M059J (cell line): ENCODE data around the gene CFLAR. TPM values are rescaled to one million over a fixed set of nuclear protein-coding genes. Genes with fewer than 3 reads are reported as not detected.
"Not testable (repeated sequence)": the region's sequence is repeated elsewhere in the genome, so short reads cannot be mapped to it uniquely, and the experiment has no call there.

Source experiments
- DNase-seq: peaks from one replicate; pipeline ENCODE4 v3.0.0-alpha.2; 2012; ENCODE audit warnings: low read depth
- total RNA-seq: library from RNA; depleted of rRNA; stranded (reverse); fragments of >200 nt; shearing (Covaris generic); gene quantifications from 2 replicates; pipeline ENCODE4 v1.2.3, GENCODE V29; 2014

Gene CFLAR
- total RNA-seq, 1 experiment from 2014 or later, result 27.0 TPM

GRCh38 chr2:201118961-201119854, 3.2 kb downstream of the CFLAR start:
- peak; percentile 80 for DNase-seq

DNA sequence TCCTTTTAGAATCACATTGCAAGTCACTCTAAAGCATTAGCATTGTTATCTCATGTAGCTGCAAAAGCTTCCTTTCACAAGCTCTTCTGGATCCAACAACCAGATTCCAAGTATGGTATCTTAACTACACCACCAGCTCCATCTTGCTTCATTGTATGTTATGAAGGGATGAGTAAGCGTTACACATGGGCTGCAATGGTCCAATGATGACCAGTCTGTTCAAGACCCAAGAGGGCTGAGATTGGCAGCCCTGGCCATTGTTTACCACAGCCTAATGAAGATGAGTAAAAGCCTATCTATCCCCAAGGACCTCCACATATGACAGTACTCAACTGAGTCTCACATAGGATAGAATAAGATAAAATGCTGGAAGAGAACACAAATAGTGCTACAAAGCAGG, 6.3 kb downstream of the CFLAR start:
- no peak for DNase-seq

DNA sequence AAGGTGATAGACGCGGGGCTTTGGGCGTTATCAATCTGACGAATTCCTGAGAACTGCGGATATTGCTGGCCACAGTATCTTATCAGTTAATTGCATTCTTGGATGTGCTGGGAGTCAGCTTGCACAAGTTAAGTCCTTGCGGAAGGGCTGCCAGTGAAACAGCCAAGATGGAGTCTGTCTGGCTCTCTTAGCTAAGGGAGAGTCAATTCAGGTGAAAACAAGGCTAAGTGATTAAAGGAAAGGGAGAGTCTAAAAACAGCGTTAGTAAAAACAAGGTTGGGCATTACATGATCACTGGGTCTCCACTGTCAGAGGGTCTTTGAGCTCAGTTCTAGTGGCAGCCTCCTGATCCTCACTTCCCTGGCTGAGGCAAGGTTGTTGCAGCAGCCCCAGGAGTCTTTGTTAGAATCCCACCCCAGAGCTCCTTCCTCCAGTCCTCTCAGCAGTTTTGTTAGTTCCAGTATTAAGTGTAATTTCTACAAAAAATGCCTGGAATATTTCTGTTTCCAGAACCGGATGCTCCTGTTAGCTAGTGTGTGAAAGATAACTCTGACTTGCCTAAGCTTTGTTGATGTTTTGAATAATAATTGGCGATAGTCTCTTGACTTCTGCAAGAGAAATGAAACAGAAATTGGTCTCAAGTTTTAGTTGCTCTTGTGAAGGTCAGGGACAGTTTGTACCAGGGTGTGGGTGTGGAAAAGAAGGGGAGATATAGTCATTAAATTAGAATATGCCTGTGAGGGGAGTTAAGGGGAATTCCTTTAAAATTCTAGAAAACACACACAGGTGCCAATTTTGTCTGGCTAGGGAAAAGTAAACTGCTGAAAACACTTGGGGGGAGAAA, 10.6 kb downstream of the CFLAR start:
- peak; percentile 56 for DNase-seq

GRCh38 chr2:201127152-201127511, 11.2 kb downstream of the CFLAR start:
- no peak for DNase-seq

GRCh38 chr2:201127570-201127969, 11.6 kb downstream of the CFLAR start:
- DNase-seq, result peak; percentile 77

DNA sequence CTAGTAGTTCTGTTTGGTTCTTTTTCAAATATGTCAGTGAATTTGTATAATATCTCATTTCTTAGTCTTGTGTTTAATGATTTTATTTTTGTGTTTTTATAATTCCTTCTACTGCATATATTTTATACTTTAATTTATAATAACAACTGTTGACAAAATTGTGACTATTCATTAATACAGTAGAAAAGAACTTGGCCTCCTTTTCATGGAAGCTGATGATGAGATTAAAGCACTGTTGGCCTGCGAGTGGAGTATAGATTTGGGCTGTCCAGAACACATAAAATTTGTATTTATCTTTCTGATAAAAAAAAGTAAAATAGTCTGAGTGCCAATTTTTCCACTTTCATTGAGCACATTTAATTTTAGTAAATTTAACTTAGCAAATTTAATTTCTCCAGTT, 12.1 kb downstream of the CFLAR start:
- no peak for DNase-seq

GRCh38 chr2:201128933-201129505, 13.1 kb downstream of the CFLAR start:
- DNase-seq, result peak; percentile 75

DNA sequence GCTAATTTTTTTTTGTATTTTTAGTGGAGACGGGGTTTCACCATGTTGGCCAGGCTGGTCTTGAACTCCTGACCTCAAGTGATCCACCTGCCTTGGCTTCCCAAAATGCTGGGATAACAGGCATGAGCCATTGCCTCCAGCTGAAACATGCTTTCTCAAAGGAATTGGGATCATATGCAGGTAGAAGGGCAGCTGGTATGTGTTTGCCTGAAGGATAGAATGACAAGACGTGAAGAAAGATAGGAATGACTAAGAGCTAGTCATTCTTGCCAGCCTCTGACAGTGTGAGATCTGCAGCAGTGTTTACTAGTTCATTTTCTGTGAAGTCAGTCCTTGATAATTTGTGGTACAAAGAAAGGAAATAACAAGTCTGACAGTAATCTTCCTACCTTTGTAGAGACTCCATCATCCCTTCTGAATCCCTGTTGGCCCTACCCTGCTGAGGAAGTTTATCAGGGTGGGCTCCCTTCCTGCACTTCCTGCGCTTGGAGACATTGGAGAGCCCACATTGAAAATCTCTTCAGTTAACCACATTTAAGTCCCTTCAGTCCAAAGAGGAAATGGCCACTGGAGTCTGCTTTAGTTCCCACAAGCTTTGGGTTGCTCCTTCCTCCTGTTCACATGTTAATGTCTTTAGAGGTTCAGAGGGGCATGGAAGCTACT, 14.7 kb downstream of the CFLAR start:
- DNase-seq, result peak; percentile 91

GRCh38 chr2:201132518-201132917, 16.6 kb downstream of the CFLAR start:
- DNase-seq, result no peak

DNA sequence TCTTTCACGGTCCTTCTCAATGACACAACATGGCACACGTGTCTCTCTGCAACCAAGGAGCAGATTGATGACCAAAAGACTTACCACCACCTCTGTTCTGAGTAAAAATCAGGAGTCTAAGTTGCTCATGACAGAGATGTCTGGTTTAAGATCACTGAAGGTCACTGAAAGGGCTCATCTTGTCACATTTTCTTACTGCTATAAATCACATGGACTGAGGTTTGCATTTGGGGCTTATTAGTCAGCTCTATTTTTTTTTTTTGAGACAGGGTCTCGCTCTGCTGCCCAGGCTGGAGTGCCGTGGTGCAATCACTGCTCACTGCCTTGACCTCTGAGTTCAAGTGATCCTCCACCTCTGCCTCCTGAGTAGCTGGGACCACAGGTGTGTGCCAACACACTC, 19.4 kb downstream of the CFLAR start:
- no peak for DNase-seq

DNA sequence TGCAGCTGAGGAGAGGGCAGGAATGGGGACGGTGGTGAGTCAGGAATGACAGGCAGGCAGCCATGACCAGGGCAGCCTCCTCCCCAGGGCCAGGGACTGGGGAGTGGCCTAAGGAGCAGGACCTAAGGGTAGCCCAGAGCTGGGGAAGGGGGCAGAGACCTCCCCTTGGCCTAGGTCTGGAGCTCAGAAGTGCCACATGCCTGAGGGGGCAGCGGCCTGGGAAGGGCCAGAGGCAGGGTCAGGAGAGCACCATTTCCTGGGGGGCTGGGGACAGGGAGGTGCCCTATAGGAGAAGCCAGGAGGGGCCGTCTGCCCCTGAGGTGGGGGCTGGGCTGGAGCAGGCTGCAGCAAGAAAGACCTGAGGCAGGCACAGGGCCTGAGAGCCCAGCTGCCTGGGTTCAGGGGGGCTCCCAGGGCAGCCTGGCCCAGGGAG, 20.9 kb downstream of the CFLAR start:
- DNase-seq, result no peak

GRCh38 chr2:201137505-201138400, 21.8 kb downstream of the CFLAR start:
- no peak for DNase-seq

DNA sequence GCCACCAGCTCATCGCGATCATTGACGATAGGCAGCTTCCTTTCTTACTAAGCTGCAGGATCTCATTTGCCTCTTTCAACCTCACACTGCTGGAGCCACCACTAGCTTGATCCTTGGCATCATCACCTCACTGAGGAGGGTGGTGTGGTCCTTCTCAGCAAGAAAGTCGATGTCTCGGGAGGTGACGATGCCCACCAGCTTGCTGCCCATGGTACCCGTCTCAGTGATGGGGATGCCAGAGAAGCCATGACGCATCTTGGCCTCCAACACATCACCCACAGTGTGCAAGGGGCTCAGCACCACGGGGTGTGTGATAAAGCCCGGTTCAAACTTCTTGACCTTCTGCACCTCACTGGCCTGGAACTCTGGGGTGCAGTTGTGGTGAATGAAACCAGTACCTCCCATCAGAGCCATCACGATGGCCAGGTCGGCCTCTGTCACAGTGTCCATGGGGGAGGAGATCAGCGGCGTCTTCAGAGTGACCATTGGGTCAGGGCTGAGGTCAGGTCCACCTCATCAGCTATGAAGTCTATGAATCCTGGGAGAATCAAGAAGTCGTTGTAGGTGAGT, 22.5 kb downstream of the CFLAR start:
- DNase-seq, result no peak

- not testable (repeated sequence) for DNase-seq
Measured at GRCh38 chr2:201138986-201139781, 23.2 kb downstream of the CFLAR start.

- no peak for DNase-seq
Measured at GRCh38 chr2:201139836-201140604, 24.1 kb downstream of the CFLAR start.

DNA sequence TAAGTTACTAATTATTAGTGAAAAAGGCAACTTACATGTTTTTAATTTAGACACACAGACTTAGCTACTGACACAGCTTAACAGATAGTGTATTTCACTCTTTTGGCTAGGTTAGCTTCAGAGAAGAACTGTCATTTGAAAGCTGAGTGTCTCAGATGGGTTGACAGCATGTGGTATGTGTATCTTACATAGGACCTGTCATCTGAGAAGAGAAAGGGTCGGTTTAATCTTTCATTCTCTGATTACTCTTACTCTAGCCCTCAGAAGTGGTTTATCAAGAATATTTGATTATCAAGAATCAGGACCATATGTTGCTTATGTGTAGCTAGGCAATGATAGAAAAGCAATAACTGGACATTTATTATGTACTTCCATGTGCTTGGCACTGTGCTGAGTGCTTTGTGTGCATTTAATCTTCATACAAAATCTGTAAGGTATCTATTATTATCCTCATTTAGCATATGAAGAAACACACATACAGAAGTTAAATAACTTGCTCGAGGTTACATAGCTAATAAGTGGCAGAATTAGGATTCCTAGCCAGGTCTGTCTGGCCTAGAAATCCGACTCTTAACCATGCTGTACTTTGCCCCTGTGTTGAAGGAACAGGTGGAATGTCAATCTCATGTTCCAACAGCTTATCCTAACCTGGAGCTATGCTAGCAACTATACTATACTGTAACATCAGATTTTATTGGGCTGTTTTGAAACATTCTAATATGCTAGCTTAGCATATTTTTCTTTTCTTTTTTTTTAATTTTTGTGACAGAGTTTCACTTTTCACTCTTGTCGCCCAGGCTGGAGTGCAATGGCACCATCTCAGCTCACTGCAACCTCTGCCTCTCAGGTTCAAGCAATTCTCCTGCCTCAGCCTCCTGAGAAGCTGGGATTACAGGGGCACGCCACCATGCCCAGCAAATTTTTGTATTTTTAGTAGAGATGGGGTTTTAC, 28.4 kb downstream of the CFLAR start:
- no peak for DNase-seq

GRCh38 chr2:201148434-201148990, 32.5 kb downstream of the CFLAR start:
- no peak for DNase-seq
